Measurements from ENCODE around the gene PEX19.

PEX19 gene

GRCh38 chr1:160239582-160240299 is 45.2 kb downstream of the PEX19 start:
- no peak for DNase-seq (ENCODE audit: low spot score)

GRCh38 chr1:160238408-160238807 is 46.5 kb downstream of the PEX19 start:
- DNase-seq (ENCODE audit: low spot score): no peak

- DNase-seq (ENCODE audit: low spot score): no peak
Observed at GRCh38 chr1:160237558-160237957, 47.4 kb downstream of the PEX19 start.

GRCh38 chr1:160236806-160237205 is 48.1 kb downstream of the PEX19 start:
- DNase-seq (ENCODE audit: low spot score): no peak

- DNase-seq (ENCODE audit: low spot score): no peak
Observed at GRCh38 chr1:160232911-160233310, 52.0 kb downstream of the PEX19 start.

DNA sequence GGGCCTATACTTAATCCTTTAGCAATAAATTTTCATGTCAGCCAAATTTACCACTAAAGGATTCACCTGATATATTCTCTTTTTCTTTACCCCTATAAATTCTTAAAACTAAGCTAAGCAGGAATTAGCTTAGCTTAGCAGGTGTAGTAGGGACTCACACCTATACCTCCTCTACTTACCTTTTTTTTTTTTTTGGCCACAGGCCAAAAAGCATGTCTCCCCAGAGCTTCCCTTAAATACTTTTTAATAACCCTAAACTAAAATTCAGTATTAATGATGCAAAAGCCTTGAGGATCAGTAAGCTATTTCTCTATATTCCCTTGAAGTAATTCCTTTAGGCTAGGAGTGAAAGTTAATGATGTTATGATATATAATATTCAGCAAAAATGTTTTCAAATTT is 56.5 kb downstream of the PEX19 start:
- DNase-seq (ENCODE audit: low spot score): no peak

DNA sequence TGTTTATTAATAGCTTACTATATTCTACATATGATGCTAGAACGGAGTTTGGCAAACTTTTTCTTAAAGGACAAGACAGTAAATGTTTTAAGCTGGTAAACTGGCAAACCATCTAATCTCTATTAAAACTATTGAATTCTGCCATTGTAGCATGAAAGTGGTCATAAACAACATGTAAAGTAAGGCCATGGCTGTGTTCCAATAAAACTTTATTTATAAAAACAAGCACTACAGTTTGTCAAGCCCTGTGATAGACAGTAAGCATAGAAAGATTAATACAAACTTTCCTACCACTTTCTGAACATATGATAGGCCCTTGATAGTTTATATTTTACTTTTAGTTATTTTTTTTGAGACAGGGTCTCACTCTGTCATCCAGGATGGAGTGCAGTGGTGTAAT is 57.4 kb downstream of the PEX19 start:
- no peak for DNase-seq (ENCODE audit: low spot score)

DNA sequence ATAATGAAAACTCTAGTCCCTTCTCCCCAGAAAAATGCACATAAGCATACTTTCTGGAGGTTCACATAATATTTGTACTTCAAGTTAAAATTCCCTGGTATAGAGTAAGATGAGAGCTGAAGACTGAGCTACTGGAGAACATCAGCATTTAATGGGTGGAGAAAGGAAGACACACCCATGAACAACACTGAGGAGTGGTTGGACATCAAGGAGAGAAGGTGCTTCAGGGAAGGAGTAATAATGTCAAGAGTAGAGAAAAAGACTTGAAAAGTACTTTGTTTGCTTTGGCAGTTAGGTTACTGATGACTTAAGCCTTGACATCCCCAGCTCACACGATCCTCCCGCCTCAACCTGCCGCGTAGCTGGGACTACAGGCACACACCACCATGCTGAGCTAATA is 57.9 kb downstream of the PEX19 start:
- DNase-seq (ENCODE audit: low spot score): no peak
